Heart right ventricle (tissue), 16 donors: ENCODE measurements around the gene RFC2. TPM values are rescaled to one million over a fixed set of nuclear protein-coding genes. Genes with fewer than 3 reads are reported as not detected.
A peak's percentile ranks its signal among the peaks of the same experiment; 100 is the strongest.

ENCODE experiments used
- ATAC-seq, 8 donors: fragments of 200-7000 bp; cut with Tn5 transposase; one replicate each; pipeline ENCODE4 v1.9.1; 2020; ENCODE audit warnings: mild to moderate bottlenecking in 8 of 8, moderate library complexity in 8 of 8, moderate number of reproducible peaks in 1 of 8
- DNase-seq, 2 donors: peaks; one replicate each; pipeline ENCODE4 v3.0.0-alpha.2; 2020
- H3K27ac ChIP-seq, 10 donors: fragments of 200-600 bp; sonication (generic) in 2 of 10; one replicate each; pipeline versions ENCODE4 v1.5.0 to v1.8.0; 2020 to 2022; ENCODE audit warnings: mild to moderate bottlenecking in 3 of 10
- H3K27me3 ChIP-seq, 7 donors: fragments of 200-600 bp; one replicate each; pipeline ENCODE4 v1.8.0; 2021 to 2022; ENCODE audit warnings: mild to moderate bottlenecking in 2 of 7
- H3K36me3 ChIP-seq, 9 donors: fragments of 200-600 bp; sonication (generic) in 1 of 9; one replicate each; pipeline versions ENCODE4 v1.5.0 to v1.8.0; 2020 to 2022; ENCODE audit warnings: mild to moderate bottlenecking in 2 of 9
- H3K4me1 ChIP-seq, 9 donors: fragments of 200-600 bp; sonication (generic) in 1 of 9; one replicate each; pipeline versions ENCODE4 v1.5.0 to v1.8.0; 2020 to 2022; ENCODE audit warnings: mild to moderate bottlenecking in 4 of 9
- H3K4me3 ChIP-seq, 10 donors: fragments of 200-600 bp; sonication (generic) in 2 of 10; one replicate each; pipeline versions ENCODE4 v1.5.0 to v1.8.0; 2020 to 2022; ENCODE audit warnings: mild to moderate bottlenecking in 7 of 10, moderate library complexity in 2 of 10
- H3K9me3 ChIP-seq, 11 donors: fragments of 200-600 bp in 10 of 11; sonication (generic) in 2 of 11; one replicate each; pipeline versions ENCODE4 v1.5.0 to v1.8.0; 2013 to 2022; ENCODE audit warnings: mild to moderate bottlenecking in 2 of 11, control low read depth in 1 of 11, moderate library complexity in 1 of 11
- WGBS, 2 donors: extraction: QIAGEN DNeasy Blood & Tissue Kit; methylation state at CpG; one replicate each; pipeline ENCODE4 v1.1.7; 2013; ENCODE audit warnings: inconsistent platforms in 1 of 2; 5-methylcytosine and 5-hydroxymethylcytosine counted together
- intact Hi-C, 10 donors: fragments of 100-400 bp; cut with DNase I; formaldehyde crosslinking; loops; one replicate each; pipeline versions ENCODE4 v1.11.1 to v1.14.2; 2022
- polyA plus RNA-seq, 2 donors: library from polyadenylated mRNA; stranded (reverse); fragments of 200-250 nt; gene quantifications; one replicate each; pipeline ENCODE4 v1.2.3, GENCODE V29; 2013
- total RNA-seq, 10 donors: library from RNA; stranded (reverse); fragmentation: NEBNext Ultra II Directional in 3 of 10; extraction: Animal tissue kit (Norgen Biotek cat#: 25700) in 3 of 10; gene quantifications; one replicate each; pipeline versions ENCODE4 v1.2.1 to v1.2.4, GENCODE V29; 2021 to 2023
- TF ChIP-seq, protein P1 (sequence below), 9 donors: fragments of 200-600 bp; sonication (generic) in 2 of 9; IDR thresholded peaks; one replicate each; pipeline versions ENCODE4 v1.5.0 to v1.8.0; 2021 to 2022; ENCODE audit warnings: antibody characterized with exemption in 9 of 9, mild to moderate bottlenecking in 5 of 9, moderate library complexity in 1 of 9
- donor health status: Arrhythmogenic right ventricular cardiomyopathy.
- donor health status: ischemic (EF 13 %, LVEDD 7.1; RV severe dilation, severe dysfunction).
- donor health status: healthy with polysubstance abuse.
- donor health status: DM: no; HTN: yes; CAD: no.
- donor health status: DM: no; HTN: no; CAD: no.
- donor health status: ischemic (EF 25% LVEDD 6.9; RV normal size, moderate dysfunction).
- donor health status: ischemic (EF 25% LVEDD 5.7; RV mildly dilated, moderate dysfunction).
- donor health status: healthy.
- donor health status: DM: yes; HTN: yes; CAD: no.
- donor health status: Ischemic cardiomyopathy.
- donor health status: ischemic (EF 35%, LVEDD 5.7; RV mildly dilated, moderate dysfunction).
- donor health status: nonischemic (EF 11% LVEDD 7.7; RV severe dilation, severe dysfunction).
- donor health status: DM: yes; HTN: yes; CAD: no.
- donor health status: PGD.
- donor health status: ischemic (EF 29% LVEDD 5.4; RV normal size, mild dysfunction).
- donor health status: nonischemic (EF 23%, LVEDD 6.1; RV moderate dilation, normal function).

RFC2 gene
- total and polyA plus RNA-seq, 12 donors, result 7.0 to 18.5 (median 10.7) TPM

DNA sequence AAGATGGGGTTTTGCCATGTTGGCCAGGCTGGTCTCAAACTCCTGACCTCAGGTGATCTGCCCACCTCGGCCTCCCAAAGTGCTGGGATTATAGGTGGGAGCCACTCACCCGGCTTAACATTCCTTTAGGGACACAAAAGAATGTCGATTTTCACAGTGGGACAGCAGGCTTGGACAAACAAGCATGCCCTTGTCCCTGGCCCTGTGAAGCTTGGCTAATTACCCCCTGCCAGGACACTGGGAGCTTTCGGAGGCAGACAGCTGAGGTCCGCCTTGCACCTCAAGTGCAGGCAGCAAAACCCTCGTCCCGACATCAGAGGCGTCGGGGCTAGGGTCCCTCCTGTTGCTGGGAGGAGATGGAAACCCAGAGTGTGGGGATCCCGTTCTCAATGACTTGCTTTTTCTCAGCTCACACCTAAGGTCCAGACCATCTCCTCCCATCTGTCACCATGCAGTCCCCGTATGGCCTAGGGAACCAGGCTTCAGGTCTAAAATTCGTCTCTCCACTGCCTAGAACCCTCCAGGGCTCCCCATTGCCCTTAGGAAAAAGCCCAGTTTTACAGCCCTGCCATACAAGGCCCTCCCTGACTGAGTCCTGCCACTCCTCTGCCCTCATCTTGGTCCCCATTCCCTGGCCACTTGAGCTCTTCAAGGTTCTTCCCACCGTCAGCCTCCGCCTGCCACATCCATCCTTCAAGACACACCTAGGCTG is 28.7 kb upstream of the RFC2 start:
- intact Hi-C loops, result no loop called here
- no peak for ATAC-seq

DNA sequence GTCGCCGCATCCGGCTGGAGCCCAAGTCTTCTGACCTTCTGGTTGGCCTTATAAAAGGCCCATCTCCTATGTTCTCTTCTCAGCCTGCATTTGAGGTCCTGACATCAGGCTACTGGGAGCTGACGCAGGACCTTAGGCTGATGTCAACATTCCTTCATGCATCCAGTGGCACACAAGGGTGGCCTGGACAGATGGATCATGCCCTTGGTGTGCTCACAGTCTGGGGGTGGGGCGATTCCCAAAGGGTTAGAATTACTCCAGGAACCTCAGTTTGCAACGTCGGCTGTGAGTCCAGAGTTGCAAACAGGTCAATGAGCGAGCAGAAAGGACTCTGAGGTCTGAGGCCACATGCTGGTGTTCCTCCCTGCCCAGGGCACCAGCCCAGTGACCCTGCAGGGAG is 26.8 kb upstream of the RFC2 start:
- Histone ChIP-seq H3K27ac (peak overlapping the region in 2 of 10 donors; percentile 79 to 88), H3K4me3 (no peak overlapping the region), H3K4me1 (peaks cover 9 to 22% (median 12%) of the 10 kb centered on the region in 9 donors), H3K27me3 (no peaks in the 10 kb centered on the region), H3K36me3 (no peaks in the 10 kb centered on the region), H3K9me3 (no peaks in the 10 kb centered on the region)
- no peak for DNase-seq
- TF ChIP-seq, protein P1, sequence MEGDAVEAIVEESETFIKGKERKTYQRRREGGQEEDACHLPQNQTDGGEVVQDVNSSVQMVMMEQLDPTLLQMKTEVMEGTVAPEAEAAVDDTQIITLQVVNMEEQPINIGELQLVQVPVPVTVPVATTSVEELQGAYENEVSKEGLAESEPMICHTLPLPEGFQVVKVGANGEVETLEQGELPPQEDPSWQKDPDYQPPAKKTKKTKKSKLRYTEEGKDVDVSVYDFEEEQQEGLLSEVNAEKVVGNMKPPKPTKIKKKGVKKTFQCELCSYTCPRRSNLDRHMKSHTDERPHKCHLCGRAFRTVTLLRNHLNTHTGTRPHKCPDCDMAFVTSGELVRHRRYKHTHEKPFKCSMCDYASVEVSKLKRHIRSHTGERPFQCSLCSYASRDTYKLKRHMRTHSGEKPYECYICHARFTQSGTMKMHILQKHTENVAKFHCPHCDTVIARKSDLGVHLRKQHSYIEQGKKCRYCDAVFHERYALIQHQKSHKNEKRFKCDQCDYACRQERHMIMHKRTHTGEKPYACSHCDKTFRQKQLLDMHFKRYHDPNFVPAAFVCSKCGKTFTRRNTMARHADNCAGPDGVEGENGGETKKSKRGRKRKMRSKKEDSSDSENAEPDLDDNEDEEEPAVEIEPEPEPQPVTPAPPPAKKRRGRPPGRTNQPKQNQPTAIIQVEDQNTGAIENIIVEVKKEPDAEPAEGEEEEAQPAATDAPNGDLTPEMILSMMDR (IDR thresholded peaks at IDR 0.05), result no peak
- 90 to 94% methylated on average over 8 of the region's 8 CpGs for WGBS, 2 donors
- ATAC-seq, result no peak
- intact Hi-C loops, result no loop called here

More for the DNA sequence above, 28.7 kb upstream of the RFC2 start:
- 91% methylated on average over 14 of the region's 14 CpGs for WGBS, 2 donors
- no peak overlapping the region for H3K4me3 ChIP-seq
- no peak for DNase-seq
- H3K9me3 ChIP-seq, result no peaks in the 10 kb centered on the region
- H3K36me3 ChIP-seq, result no peaks in the 10 kb centered on the region
- no peaks in the 10 kb centered on the region for H3K27me3 ChIP-seq
- TF ChIP-seq, protein P1 (IDR thresholded peaks at IDR 0.05), result no peak
- H3K27ac ChIP-seq, result no peak overlapping the region
- H3K4me1 ChIP-seq, result peaks cover 9 to 23% (median 12%) of the 10 kb centered on the region in 9 donors

DNA sequence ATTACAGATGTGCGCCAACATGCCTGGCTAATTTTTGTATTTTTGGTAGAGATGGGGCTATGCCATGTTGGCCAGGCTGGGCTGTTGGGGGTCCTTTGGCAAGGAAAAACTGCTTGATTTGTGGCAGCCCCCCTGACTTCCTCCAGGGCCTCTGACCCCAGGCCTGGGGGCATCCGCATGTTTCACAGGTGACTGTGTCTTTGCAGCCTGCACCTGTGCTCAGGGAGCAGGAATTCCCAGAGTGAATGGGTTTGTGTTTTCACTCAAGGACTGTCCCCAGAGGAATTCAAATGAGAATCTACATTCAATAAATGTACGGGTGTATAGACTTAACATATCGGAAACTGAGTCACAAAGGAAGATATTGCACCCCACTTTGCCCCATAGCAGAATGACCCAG is 23.4 kb upstream of the RFC2 start:
- no peak for ATAC-seq
- DNase-seq, result no peak
- Histone ChIP-seq H3K27ac (no peak overlapping the region), H3K27me3 (no peaks in the 10 kb centered on the region), H3K36me3 (no peaks in the 10 kb centered on the region), H3K4me3 (no peak overlapping the region), H3K9me3 (no peaks in the 10 kb centered on the region), H3K4me1 (peaks cover 10 to 32% (median 19%) of the 10 kb centered on the region in 9 donors)
- intact Hi-C loops, result no loop called here
- WGBS, 2 donors, result 97 to 98% methylated on average over 4 of the region's 4 CpGs
- TF ChIP-seq, protein P1 (IDR thresholded peaks at IDR 0.05), result no peak

DNA sequence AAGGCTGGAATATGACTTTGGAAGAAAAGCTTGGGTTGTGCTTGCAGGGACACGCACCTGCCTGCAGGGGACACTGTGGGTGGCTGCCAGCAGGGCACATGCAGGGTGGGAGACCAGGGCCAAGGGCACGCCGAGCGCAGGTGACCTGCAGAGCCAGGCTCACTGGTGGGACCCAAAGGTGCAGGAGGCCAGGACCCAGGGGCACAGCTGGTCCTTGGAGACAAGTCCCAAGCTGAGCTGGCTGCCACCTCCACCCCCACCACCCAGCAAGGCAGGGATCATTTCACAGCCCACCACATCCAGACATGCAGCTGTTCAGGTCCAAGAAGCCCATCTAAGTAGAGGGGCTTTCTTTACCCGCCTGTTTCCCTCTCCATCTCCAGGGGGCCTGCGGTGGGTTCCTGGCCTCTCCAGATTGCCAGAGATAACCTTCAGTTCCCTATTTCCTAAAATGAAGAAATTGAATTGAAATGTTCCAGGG is 21.2 kb upstream of the RFC2 start:
- Histone ChIP-seq H3K9me3 (no peaks in the 10 kb centered on the region), H3K27me3 (no peaks in the 10 kb centered on the region), H3K27ac (no peak overlapping the region), H3K36me3 (no peaks in the 10 kb centered on the region), H3K4me3 (no peak overlapping the region), H3K4me1 (peaks cover 12 to 52% (median 35%) of the 10 kb centered on the region in 9 donors)
- TF ChIP-seq, protein P1 (IDR thresholded peaks at IDR 0.05), result peak in 8 of 9 donors; percentile 7 to 54 (median 46)
- 62 to 66% methylated on average over 6 of the region's 6 CpGs for WGBS, 2 donors
- ATAC-seq (no peak), DNase-seq (no peak)
- intact Hi-C loops, result no loop called here
